Adrenal gland (tissue), 5 donors: ENCODE measurements around the gene CCDC144A.
"Not testable (repeated sequence)": the region's sequence is repeated elsewhere in the genome, so short reads cannot be mapped to it uniquely, and the experiment has no call there.

Experiments
- CTCF ChIP-seq, 6 experiments: fragments of 450-650 bp in 4 of 6; fragments of 200-600 bp in 2 of 6; sonication (generic) in 1 of 6; IDR thresholded peaks; 1 replicate in 5 of 6; 2 replicates in 1 of 6; pipeline versions ENCODE4 v1.5.1 to v1.8.0; 2016 to 2021; ENCODE audit warnings: antibody characterized with exemption in 6 of 6, mild to moderate bottlenecking in 2 of 6, moderate library complexity in 1 of 6
- POLR2A ChIP-seq, 2 donors: fragments of 450-650 bp; IDR thresholded peaks; one replicate each; pipeline ENCODE4 v1.6.1; 2017; ENCODE audit warnings: antibody characterized with exemption in 2 of 2, mild to moderate bottlenecking in 2 of 2, moderate library complexity in 1 of 2
- donor health status: DM: no; HTN: no; CAD: no.

- TF ChIP-seq POLR2A, CTCF (IDR thresholded peaks at IDR 0.05): not testable (repeated sequence)
These were observed 99.0 kb downstream of the CCDC144A start for GRCh38 chr17:16788889-16789536.
